Mucosa of descending colon (tissue), 3 donors: ENCODE data around the gene MICU1. TPM values are rescaled to one million over a fixed set of nuclear protein-coding genes. Genes with fewer than 3 reads are reported as not detected.
A peak's percentile ranks its signal among the peaks of the same experiment; 100 is the strongest.

Source experiments
- ATAC-seq: fragments of 200-7000 bp; cut with Tn5 transposase; one replicate; pipeline ENCODE4 v1.9.1; 2020; ENCODE audit warnings: mild to moderate bottlenecking, moderate library complexity
- DNase-seq, 3 donors: peaks; one replicate each; pipeline ENCODE4 v3.0.0-alpha.2; 2020
- H3K36me3 ChIP-seq: fragments of 200-600 bp; one replicate; pipeline ENCODE4 v1.8.0; 2021; ENCODE audit warnings: low read depth, mild to moderate bottlenecking
- H3K4me1 ChIP-seq: fragments of 200-600 bp; one replicate; pipeline ENCODE4 v1.8.0; 2021; ENCODE audit warnings: low read depth, mild to moderate bottlenecking
- H3K4me3 ChIP-seq: fragments of 200-600 bp; one replicate; pipeline ENCODE4 v1.8.0; 2021; ENCODE audit warnings: mild to moderate bottlenecking
- H3K9me3 ChIP-seq: fragments of 200-600 bp; one replicate; pipeline ENCODE4 v1.8.0; 2021; ENCODE audit warnings: mild to moderate bottlenecking
- intact Hi-C, 2 donors: fragments of 100-400 bp; cut with DNase I in 1 of 2; cut with micrococcal nuclease in 1 of 2; formaldehyde crosslinking; loops; one replicate each; pipeline versions ENCODE4 v1.11.0 to v1.11.1; 2022; cut with DNase I, micrococcal nuclease
- total RNA-seq, 3 donors: library from RNA; stranded (reverse); fragmentation: NEBNext Ultra II Directional in 2 of 3; extraction: Animal tissue kit (Norgen Biotek cat#: 25700) in 2 of 3; gene quantifications; one replicate each; pipeline versions ENCODE4 v1.2.1 to v1.2.4, GENCODE V29; 2021 to 2023
- TF ChIP-seq, protein P1 (sequence below): fragments of 200-600 bp; IDR thresholded peaks from one replicate; pipeline ENCODE4 v1.8.0; 2022; ENCODE audit warnings: antibody characterized with exemption, mild to moderate bottlenecking
- donor health status: DM: no; HTN: no; CAD: no; lungs with moderate emphysema.
- donor health status: DM: no; HTN: no; CAD: no.
- donor health status: DM: no; HTN: yes; CAD: no.

The MICU1 gene
- total RNA-seq, 3 donors from 2014 or later = 38.6 to 45.3 (median 45.0) TPM

DNA sequence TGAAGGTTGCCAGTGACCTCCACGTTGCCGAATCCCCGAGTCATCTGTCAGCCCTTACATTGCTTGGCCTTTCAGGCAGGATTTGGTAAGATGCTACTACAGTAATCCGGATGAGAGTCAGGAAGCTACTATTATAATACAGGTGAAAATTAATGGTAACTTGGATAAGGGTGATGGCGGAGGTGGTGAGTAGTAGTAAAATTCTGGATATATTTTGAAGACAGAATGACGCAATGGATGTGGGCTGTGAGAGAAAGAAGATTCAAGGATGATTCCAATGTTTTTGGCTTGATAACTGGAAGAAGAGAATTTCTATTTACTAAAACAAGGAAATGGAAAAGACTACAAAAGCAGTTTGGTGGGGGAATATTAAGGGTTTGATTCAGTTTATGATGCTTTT lies 269.8 kb downstream of the MICU1 start:
- H3K9me3 ChIP-seq = no peaks in the 10 kb centered on the region
- peaks cover 17% of the 10 kb centered on the region for H3K4me1 ChIP-seq
- no peak for ATAC-seq
- H3K36me3 ChIP-seq = no peaks in the 10 kb centered on the region
- H3K4me3 ChIP-seq = no peak overlapping the region
- no peak for DNase-seq
- intact Hi-C loops = no loop called here
- TF ChIP-seq, protein P1, sequence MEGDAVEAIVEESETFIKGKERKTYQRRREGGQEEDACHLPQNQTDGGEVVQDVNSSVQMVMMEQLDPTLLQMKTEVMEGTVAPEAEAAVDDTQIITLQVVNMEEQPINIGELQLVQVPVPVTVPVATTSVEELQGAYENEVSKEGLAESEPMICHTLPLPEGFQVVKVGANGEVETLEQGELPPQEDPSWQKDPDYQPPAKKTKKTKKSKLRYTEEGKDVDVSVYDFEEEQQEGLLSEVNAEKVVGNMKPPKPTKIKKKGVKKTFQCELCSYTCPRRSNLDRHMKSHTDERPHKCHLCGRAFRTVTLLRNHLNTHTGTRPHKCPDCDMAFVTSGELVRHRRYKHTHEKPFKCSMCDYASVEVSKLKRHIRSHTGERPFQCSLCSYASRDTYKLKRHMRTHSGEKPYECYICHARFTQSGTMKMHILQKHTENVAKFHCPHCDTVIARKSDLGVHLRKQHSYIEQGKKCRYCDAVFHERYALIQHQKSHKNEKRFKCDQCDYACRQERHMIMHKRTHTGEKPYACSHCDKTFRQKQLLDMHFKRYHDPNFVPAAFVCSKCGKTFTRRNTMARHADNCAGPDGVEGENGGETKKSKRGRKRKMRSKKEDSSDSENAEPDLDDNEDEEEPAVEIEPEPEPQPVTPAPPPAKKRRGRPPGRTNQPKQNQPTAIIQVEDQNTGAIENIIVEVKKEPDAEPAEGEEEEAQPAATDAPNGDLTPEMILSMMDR = no peak

DNA sequence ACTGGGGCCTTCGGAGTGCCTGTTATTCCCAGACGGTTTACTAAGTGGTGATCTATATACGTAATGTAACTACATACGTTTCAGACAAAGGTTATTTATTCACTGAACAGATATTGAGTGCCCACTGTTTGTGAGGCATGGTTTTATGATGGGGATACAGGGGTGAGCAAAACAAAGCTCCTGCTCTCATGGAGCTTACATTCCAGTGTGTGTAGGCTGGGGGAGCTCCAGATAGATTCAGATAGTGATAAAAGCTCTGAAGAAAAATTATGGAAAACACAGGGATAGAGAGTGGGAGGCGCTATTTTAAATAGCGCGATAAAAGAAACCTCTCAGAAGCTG lies 270.7 kb downstream of the MICU1 start:
- peak overlapping the region; percentile 77 for H3K4me3 ChIP-seq
- ATAC-seq (no peak), DNase-seq (no peak)
- peaks cover 17% of the 10 kb centered on the region for H3K4me1 ChIP-seq
- H3K36me3 ChIP-seq = no peaks in the 10 kb centered on the region
- H3K9me3 ChIP-seq = no peaks in the 10 kb centered on the region
- TF ChIP-seq, protein P1 = no peak
- intact Hi-C loops = no loop called here

DNA sequence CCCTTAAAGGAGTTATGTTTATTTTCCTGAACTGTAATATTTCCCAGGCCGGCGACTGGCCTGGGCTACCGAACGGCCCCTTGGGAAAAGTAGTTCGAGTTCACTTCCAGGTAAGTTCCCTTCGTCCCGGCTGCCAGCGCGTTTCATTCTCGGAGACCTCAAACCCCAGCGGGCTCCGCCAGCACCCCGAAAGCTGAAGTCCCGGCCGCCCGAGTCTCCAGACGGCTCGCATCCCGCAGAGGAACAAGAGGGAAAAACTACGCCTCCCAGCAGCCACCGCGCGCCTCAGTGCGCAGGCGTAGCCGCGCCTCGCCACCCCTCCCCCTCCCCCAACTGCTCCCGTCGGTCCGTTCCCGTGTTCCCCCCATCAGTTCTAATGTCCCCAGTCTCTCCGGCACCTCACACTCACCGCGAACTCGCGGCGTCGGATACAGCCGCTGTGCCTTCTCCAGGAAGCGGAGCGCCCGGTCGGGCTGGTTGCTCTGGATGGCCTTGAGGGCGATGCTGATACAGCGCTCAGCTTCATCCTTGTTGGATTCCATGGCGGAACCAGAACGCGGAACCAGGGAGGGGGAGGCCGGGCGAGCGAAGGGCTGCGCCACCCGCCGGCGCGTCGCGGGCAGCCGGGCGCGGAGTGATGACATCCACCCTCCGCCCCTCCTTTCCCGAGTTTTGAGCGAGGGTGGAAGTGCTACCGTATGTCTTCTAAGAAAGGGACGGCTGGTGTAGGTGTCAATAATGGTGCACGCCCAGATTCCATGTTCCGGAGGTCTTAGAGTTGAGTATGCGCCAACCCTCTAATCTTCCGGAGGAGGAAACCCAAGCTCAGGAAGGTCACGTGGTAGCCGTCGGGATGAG lies 271.3 kb downstream of the MICU1 start, which contains the start of gene DNAJB12:
TSS of gene DNAJB12 (minus strand) at position 564 of the 858 bp plus-strand sequence. CDS start at position 542, 22 bp downstream.
- intact Hi-C loops = no loop called here
- DNase-seq = peak; percentile 91 to 93 (median 93)

DNA sequence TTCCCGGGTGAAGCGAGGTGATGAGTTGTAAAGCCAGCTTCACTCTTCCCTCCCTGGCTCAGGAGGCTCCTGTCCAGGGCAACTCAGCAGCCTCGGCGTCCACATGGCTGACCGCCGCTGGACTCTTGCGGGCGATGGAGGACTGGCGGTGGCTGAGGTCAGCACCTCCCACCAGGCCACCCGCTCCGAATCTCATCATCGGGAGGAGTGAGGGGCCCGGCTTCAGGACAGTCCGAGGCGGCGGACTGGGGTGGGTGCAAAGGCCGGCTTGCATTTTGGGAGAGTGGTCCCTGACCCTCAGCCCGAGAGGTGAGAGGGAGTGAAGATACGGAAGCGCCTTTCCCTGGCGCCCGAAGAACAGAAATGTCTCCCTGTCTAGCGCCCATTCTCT lies 271.9 kb downstream of the MICU1 start:
- no peaks in the 10 kb centered on the region for H3K9me3 ChIP-seq
- peak overlapping the region; percentile 77 for H3K4me3 ChIP-seq
- peak in 1 of 3 donors; percentile 58 for DNase-seq
- peaks cover 17% of the 10 kb centered on the region for H3K4me1 ChIP-seq
- no peaks in the 10 kb centered on the region for H3K36me3 ChIP-seq
- TF ChIP-seq, protein P1 = no peak
- intact Hi-C loops = no loop called here
- peak; percentile 2 for ATAC-seq

More for the DNA sequence above, 271.3 kb downstream of the MICU1 start, which contains the start of gene DNAJB12:
- H3K4me3 ChIP-seq = peak within 1 kb of the TSS; percentile 77
- peak; percentile 96 for ATAC-seq
- TF ChIP-seq, protein P1 = no peak
- H3K4me1 ChIP-seq = peaks cover 17% of the 10 kb centered on the region
- no peaks in the 10 kb centered on the region for H3K36me3 ChIP-seq
- H3K9me3 ChIP-seq = no peaks in the 10 kb centered on the region

DNA sequence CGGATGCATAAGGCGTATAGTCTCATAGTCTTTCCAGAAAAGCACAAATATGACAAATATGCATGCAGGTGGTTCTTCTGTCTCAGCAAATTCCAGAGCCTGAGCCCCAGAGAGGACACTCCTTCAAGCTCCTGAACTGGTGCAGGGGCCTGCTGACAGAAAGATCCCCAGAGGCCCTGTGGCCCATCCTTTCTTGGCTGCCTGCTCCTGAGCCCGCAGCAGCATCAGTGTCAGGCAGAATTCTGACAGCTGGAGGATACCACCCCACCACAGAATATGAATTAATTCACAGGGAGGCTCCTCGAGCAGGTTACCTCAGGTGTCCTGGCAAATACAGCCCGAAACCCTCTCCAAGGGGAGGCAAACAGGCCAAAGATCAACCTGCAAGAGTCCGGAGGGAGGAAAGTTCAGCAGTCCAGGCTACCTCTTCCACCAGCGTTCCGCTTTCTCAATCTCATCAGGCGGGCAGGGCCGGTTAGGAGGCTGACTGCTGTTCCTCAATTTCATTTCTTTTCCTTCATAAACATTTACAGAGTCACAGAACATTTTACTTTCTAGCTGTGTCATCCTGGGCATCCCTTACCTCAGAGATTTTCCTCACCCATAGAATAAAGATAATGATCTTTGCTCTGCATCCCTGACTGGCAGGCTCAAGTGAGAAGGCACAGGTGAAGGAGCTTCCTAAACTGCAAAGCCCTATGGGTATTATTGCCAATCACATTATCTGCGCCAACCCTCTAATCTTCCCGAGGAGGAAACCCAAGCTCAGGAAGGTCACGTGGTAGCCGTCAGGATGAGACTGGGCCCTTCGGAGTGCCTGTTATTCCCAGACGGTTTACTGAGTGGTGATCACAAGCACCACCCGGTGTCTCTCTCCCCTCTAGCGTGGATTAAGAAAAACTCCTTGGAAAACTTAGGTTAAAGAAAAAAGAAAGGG lies 272.6 kb downstream of the MICU1 start:
- DNase-seq = peak in 1 of 3 donors; percentile 39
- TF ChIP-seq, protein P1 = no peak
- Histone ChIP-seq H3K9me3 (no peaks in the 10 kb centered on the region), H3K36me3 (no peaks in the 10 kb centered on the region), H3K4me1 (peaks cover 17% of the 10 kb centered on the region), H3K4me3 (peak overlapping the region; percentile 77)
- no peak for ATAC-seq
- intact Hi-C loops = no loop called here
